ENCODE measurements around the gene ADH6.
"Not testable (repeated sequence)": the region's sequence is repeated elsewhere in the genome, so short reads cannot be mapped to it uniquely, and the experiment has no call there.

- TF ChIP-seq, protein P1, sequence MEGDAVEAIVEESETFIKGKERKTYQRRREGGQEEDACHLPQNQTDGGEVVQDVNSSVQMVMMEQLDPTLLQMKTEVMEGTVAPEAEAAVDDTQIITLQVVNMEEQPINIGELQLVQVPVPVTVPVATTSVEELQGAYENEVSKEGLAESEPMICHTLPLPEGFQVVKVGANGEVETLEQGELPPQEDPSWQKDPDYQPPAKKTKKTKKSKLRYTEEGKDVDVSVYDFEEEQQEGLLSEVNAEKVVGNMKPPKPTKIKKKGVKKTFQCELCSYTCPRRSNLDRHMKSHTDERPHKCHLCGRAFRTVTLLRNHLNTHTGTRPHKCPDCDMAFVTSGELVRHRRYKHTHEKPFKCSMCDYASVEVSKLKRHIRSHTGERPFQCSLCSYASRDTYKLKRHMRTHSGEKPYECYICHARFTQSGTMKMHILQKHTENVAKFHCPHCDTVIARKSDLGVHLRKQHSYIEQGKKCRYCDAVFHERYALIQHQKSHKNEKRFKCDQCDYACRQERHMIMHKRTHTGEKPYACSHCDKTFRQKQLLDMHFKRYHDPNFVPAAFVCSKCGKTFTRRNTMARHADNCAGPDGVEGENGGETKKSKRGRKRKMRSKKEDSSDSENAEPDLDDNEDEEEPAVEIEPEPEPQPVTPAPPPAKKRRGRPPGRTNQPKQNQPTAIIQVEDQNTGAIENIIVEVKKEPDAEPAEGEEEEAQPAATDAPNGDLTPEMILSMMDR (conservative IDR thresholded peaks at IDR 0.05; ENCODE audit: low read depth, low read length), result not testable (repeated sequence)
- TF ChIP-seq EZH2 (IDR thresholded peaks at IDR 0.05; ENCODE audit: borderline replicate concordance, low read depth, low read length, poor library complexity, severe bottlenecking), result not testable (repeated sequence)
Observed at GRCh38 chr4:99227646-99228045, 8.6 kb upstream of the ADH6 start.
